ENCODE data around the gene CWC15. TPM values are rescaled to one million over a fixed set of nuclear protein-coding genes. Genes with fewer than 3 reads are reported as not detected.

CWC15 gene
- total RNA-seq, 1 donor from 2014 or later = 69.2 TPM

GRCh38 chr11:94926271-94926625 is 47.1 kb downstream of the CWC15 start:
- intact Hi-C loops (cut with micrococcal nuclease) = no loop called here
- peaks cover 28% of the 10 kb centered on the region for H3K4me1 Mint-ChIP-seq
- H3K4me3 Mint-ChIP-seq = no peak overlapping the region
- no peaks in the 10 kb centered on the region for H3K36me3 Mint-ChIP-seq (ENCODE audit: low read depth)
- ChIA-PET CTCF (interaction anchor here (0.6 kb wide), 1 partner anchor 418 kb away, joined by 3 read pairs; no protein-coding TSS in a partner anchor), POLR2A (no interaction called here)
- TF ChIP-seq, protein P1, sequence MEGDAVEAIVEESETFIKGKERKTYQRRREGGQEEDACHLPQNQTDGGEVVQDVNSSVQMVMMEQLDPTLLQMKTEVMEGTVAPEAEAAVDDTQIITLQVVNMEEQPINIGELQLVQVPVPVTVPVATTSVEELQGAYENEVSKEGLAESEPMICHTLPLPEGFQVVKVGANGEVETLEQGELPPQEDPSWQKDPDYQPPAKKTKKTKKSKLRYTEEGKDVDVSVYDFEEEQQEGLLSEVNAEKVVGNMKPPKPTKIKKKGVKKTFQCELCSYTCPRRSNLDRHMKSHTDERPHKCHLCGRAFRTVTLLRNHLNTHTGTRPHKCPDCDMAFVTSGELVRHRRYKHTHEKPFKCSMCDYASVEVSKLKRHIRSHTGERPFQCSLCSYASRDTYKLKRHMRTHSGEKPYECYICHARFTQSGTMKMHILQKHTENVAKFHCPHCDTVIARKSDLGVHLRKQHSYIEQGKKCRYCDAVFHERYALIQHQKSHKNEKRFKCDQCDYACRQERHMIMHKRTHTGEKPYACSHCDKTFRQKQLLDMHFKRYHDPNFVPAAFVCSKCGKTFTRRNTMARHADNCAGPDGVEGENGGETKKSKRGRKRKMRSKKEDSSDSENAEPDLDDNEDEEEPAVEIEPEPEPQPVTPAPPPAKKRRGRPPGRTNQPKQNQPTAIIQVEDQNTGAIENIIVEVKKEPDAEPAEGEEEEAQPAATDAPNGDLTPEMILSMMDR (IDR thresholded peaks at IDR 0.05) = no peak
- H3K27ac Mint-ChIP-seq = no peak overlapping the region
- peaks cover 4% of the 10 kb centered on the region for H3K27me3 Mint-ChIP-seq
- ATAC-seq (ENCODE audit: low read depth) = no peak
- DNase-seq = no peak
- H3K9me3 Mint-ChIP-seq = no peaks in the 10 kb centered on the region

GRCh38 chr11:94925422-94926270 is 47.7 kb downstream of the CWC15 start:
- H3K36me3 Mint-ChIP-seq (ENCODE audit: low read depth) = no peaks in the 10 kb centered on the region
- ChIA-PET CTCF (interaction anchor here (0.6 kb wide), 1 partner anchor 418 kb away, joined by 3 read pairs; no protein-coding TSS in a partner anchor), POLR2A (no interaction called here)
- H3K4me3 Mint-ChIP-seq = no peak overlapping the region
- ATAC-seq (ENCODE audit: low read depth) (no peak), DNase-seq (no peak)
- no peaks in the 10 kb centered on the region for H3K9me3 Mint-ChIP-seq
- peaks cover 28% of the 10 kb centered on the region for H3K4me1 Mint-ChIP-seq
- TF ChIP-seq, protein P1 (IDR thresholded peaks at IDR 0.05) = no peak
- peaks cover 4% of the 10 kb centered on the region for H3K27me3 Mint-ChIP-seq
- intact Hi-C loops (cut with micrococcal nuclease) = no loop called here
- no peak overlapping the region for H3K27ac Mint-ChIP-seq

- POLR2A ChIA-PET = no interaction called here
- ATAC-seq (ENCODE audit: low read depth) (no peak), DNase-seq (no peak)
- TF ChIP-seq, protein P1 (IDR thresholded peaks at IDR 0.05) = no peak
- no peak overlapping the region for H3K4me3 Mint-ChIP-seq
- no peak overlapping the region for H3K27ac Mint-ChIP-seq
- CTCF ChIA-PET = no interaction called here
- no peaks in the 10 kb centered on the region for H3K36me3 Mint-ChIP-seq (ENCODE audit: low read depth)
- H3K9me3 Mint-ChIP-seq = no peaks in the 10 kb centered on the region
- H3K27me3 Mint-ChIP-seq = no peaks in the 10 kb centered on the region
- H3K4me1 Mint-ChIP-seq = peaks cover 28% of the 10 kb centered on the region
- intact Hi-C loops (cut with micrococcal nuclease) = no loop called here
Measured at GRCh38 chr11:94924612-94925011, 48.7 kb downstream of the CWC15 start.

- peaks cover 28% of the 10 kb centered on the region for H3K4me1 Mint-ChIP-seq
- no peak overlapping the region for H3K4me3 Mint-ChIP-seq
- intact Hi-C loops (cut with micrococcal nuclease) = no loop called here
- no peaks in the 10 kb centered on the region for H3K27me3 Mint-ChIP-seq
- no peaks in the 10 kb centered on the region for H3K9me3 Mint-ChIP-seq
- no peak for ATAC-seq (ENCODE audit: low read depth)
- ChIA-PET CTCF (no interaction called here), POLR2A (no interaction called here)
- no peak overlapping the region for H3K27ac Mint-ChIP-seq
- H3K36me3 Mint-ChIP-seq (ENCODE audit: low read depth) = no peaks in the 10 kb centered on the region
- no peak for DNase-seq
- TF ChIP-seq, protein P1 (IDR thresholded peaks at IDR 0.05) = no peak
Measured at GRCh38 chr11:94924171-94924572, 49.2 kb downstream of the CWC15 start.

GRCh38 chr11:94923004-94923334 is 50.4 kb downstream of the CWC15 start:
- ATAC-seq (ENCODE audit: low read depth) (no peak), DNase-seq (no peak)
- TF ChIP-seq, protein P1 (IDR thresholded peaks at IDR 0.05) = no peak
- ChIA-PET POLR2A (no interaction called here), CTCF (no interaction called here)
- Mint-ChIP-seq H3K27me3 (no peaks in the 10 kb centered on the region), H3K27ac (no peak overlapping the region), H3K4me1 (peaks cover 28% of the 10 kb centered on the region), H3K4me3 (no peak overlapping the region), H3K36me3 (ENCODE audit: low read depth) (no peaks in the 10 kb centered on the region), H3K9me3 (no peaks in the 10 kb centered on the region)
- intact Hi-C loops (cut with micrococcal nuclease) = no loop called here
